SU-DHL-6 (cell line): ENCODE data around the gene MYOF.

Experiments
- CTCF ChIP-seq: fragments of 200-600 bp; sonication (generic); IDR thresholded peaks from one replicate; pipeline ENCODE4 v1.5.1; 2017; ENCODE audit warnings: antibody characterized with exemption, mild to moderate bottlenecking, low read length, moderate library complexity; ENCODE audit not compliant: insufficient read depth, poor library complexity, severe bottlenecking
- EZH2phosphoT487 ChIP-seq: fragments of 200-600 bp; sonication (generic), shearing (Covaris generic); conservative IDR thresholded peaks from 2 replicates; pipeline ENCODE4 v1.6.1; 2018; ENCODE audit warnings: mild to moderate bottlenecking, antibody characterized with exemption, low read length, moderate library complexity, mixed read lengths

- no peak for TF ChIP-seq CTCF
- TF ChIP-seq EZH2phosphoT487, result no peak
These were observed 19.8 kb downstream of the MYOF start for GRCh38 chr10:93462371-93462770.
